ENCODE measurements around the gene DRG2.

GRCh38 chr17:18124345-18125126 lies 36.8 kb downstream of the DRG2 start:
- no peak for TF ChIP-seq CTCF (conservative IDR thresholded peaks at IDR 0.05; ENCODE audit: low read length)
- TF ChIP-seq EZH2phosphoT487 (IDR thresholded peaks at IDR 0.05; ENCODE audit: borderline replicate concordance): no peak
